22Rv1 (cell line): ENCODE results near the gene ZNF407.

Experiments used
- CTCF ChIP-seq: fragments of 450-650 bp; IDR thresholded peaks from 2 replicates; pipeline ENCODE4 v1.5.1; 2017; ENCODE audit warnings: mild to moderate bottlenecking
- ZFX ChIP-seq: fragments of 450-650 bp; IDR thresholded peaks from 2 replicates; pipeline ENCODE4 v1.6.1; 2017; ENCODE audit warnings: antibody characterized with exemption, borderline replicate concordance

GRCh38 chr18:75003039-75003438 is 405.4 kb downstream of the ZNF407 start:
- TF ChIP-seq CTCF (no peak), ZFX (no peak)
